NOMO-1 (cell line): ENCODE measurements around the gene BTN2A1.
"Not testable (repeated sequence)": the region's sequence is repeated elsewhere in the genome, so short reads cannot be mapped to it uniquely, and the experiment has no call there.

Experiments
- DNase-seq, 2 experiments: peaks; one replicate each; lab custom pipeline; 2025; ENCODE audit not compliant: unreplicated experiment in 2 of 2; lab: John Stamatoyannopoulos, UW

The BTN2A1 gene

GRCh38 chr6:26457806-26458688 is at the start of gene BTN2A1:
TSS of gene BTN2A1 (plus strand) at chr6:26457955. CDS start at chr6:26458637, 682 bp downstream.
- DNase-seq: peak; percentile 79 to 95

- no peak for DNase-seq
Observed at GRCh38 chr6:26408828-26409730, 48.7 kb upstream of the BTN2A1 start.

- DNase-seq: no peak
Observed at GRCh38 chr6:26411751-26412150, 46.0 kb upstream of the BTN2A1 start.

GRCh38 chr6:26412228-26412627 is 45.5 kb upstream of the BTN2A1 start:
- no peak for DNase-seq

- no peak for DNase-seq
Observed at GRCh38 chr6:26412954-26413353, 44.8 kb upstream of the BTN2A1 start.

- no peak for DNase-seq
Observed at GRCh38 chr6:26414281-26414680, 43.5 kb upstream of the BTN2A1 start.

- DNase-seq: no peak
Observed at GRCh38 chr6:26415036-26415614, 42.6 kb upstream of the BTN2A1 start.

GRCh38 chr6:26415791-26416190 is 42.0 kb upstream of the BTN2A1 start:
- DNase-seq: no peak

GRCh38 chr6:26416288-26416687 is 41.5 kb upstream of the BTN2A1 start:
- DNase-seq: no peak

- not testable (repeated sequence) for DNase-seq
Observed at GRCh38 chr6:26418077-26418476, 39.7 kb upstream of the BTN2A1 start.

GRCh38 chr6:26418795-26419194 is 39.0 kb upstream of the BTN2A1 start:
- not testable (repeated sequence) for DNase-seq

GRCh38 chr6:26420688-26421171 is 37.0 kb upstream of the BTN2A1 start:
- peak in 1 of 2 experiments; percentile 8 for DNase-seq

- peak; percentile 36 to 86 for DNase-seq
Observed at GRCh38 chr6:26421259-26422144, 36.3 kb upstream of the BTN2A1 start.

- no peak for DNase-seq
Observed at GRCh38 chr6:26422329-26422728, 35.4 kb upstream of the BTN2A1 start.

- no peak for DNase-seq
Observed at GRCh38 chr6:26426691-26427450, 30.9 kb upstream of the BTN2A1 start.

GRCh38 chr6:26427451-26427809 is 30.3 kb upstream of the BTN2A1 start:
- no peak for DNase-seq

- no peak for DNase-seq
Observed at GRCh38 chr6:26428206-26428605, 29.5 kb upstream of the BTN2A1 start.

- DNase-seq: no peak
Observed at GRCh38 chr6:26430787-26431186, 27.0 kb upstream of the BTN2A1 start.
